HG03439 (cell line): Measurements from ENCODE around the gene TMEM81.

Experiments used
- ATAC-seq: cut with Tn5 transposase; IDR thresholded peaks from one replicate; pipeline ENCODE4 v1.9.1; 2021; ENCODE audit warnings: mild to moderate bottlenecking, moderate library complexity; ENCODE audit not compliant: unreplicated experiment

The TMEM81 gene

GRCh38 chr1:205041001-205041715 is 43.1 kb downstream of the TMEM81 start:
- no peak for ATAC-seq

- ATAC-seq = no peak
Measured at GRCh38 chr1:205038132-205038786, 46.0 kb downstream of the TMEM81 start.

DNA sequence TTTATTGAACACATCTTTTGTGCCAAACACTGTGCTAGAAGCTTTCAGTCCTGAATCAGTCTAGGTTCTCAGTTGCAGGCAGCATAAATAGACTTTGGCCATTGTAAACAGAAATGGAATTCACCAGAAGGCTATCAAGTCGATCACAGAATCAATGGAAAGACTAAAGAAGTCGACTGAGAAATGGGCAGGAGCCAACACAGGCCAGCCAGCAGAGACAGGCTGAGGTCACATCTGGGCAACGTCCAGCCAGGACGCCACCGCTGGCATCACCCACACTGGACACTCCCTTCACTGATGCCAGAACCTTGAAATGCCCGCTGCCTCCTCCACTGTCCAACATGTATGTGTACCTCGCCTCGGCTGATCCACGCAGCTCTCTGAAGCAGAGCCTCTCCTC is 46.7 kb downstream of the TMEM81 start:
- no peak for ATAC-seq
